Activated CD8-positive, alpha-beta memory T cell treated with anti-CD3 and anti-CD28 coated beads for 1 hour (primary cell): Measurements from ENCODE around the gene MARVELD1.
"Not testable (repeated sequence)": the region's sequence is repeated elsewhere in the genome, so short reads cannot be mapped to it uniquely, and the experiment has no call there.

Source experiments
- DNase-seq, 2 donors: peaks; one replicate each; pipeline ENCODE4 v3.0.0-alpha.2; 2020; ENCODE audit warnings: low read depth in 1 of 2; ENCODE audit errors: extremely low read depth in 1 of 2

The MARVELD1 gene

GRCh38 chr10:97689559-97690020 lies 23.9 kb upstream of the MARVELD1 start:
- no peak for DNase-seq

- DNase-seq = no peak
These were observed 23.4 kb upstream of the MARVELD1 start for GRCh38 chr10:97690133-97690532.

DNA sequence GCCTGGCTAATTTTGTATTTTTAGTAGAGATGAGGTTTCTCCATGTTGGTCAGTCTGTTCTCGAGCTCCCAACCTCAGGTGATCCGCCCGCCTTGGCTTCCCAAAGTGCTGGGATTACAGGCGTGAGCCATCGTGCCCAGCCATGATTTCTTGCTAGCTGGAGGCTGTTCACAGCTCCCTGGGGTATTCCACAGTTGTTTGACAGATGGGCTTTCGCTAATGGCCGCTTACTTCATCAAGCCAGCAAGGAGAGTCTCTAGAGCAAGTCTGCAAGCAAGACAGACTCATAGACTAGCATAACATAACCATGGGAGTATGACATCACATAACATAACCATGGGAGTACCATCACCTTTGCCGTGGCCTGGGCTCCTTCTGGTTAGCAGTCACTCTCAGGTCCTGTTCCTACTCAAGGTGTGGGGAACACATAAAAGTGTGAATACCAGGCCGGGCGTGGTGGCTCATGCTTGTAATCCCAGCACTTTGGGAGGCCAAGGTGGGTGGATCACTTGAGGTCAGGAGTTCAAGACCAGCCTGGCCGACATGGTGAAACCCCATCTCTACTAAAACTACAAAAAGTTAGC lies 15.4 kb upstream of the MARVELD1 start:
- DNase-seq = not testable (repeated sequence)

DNA sequence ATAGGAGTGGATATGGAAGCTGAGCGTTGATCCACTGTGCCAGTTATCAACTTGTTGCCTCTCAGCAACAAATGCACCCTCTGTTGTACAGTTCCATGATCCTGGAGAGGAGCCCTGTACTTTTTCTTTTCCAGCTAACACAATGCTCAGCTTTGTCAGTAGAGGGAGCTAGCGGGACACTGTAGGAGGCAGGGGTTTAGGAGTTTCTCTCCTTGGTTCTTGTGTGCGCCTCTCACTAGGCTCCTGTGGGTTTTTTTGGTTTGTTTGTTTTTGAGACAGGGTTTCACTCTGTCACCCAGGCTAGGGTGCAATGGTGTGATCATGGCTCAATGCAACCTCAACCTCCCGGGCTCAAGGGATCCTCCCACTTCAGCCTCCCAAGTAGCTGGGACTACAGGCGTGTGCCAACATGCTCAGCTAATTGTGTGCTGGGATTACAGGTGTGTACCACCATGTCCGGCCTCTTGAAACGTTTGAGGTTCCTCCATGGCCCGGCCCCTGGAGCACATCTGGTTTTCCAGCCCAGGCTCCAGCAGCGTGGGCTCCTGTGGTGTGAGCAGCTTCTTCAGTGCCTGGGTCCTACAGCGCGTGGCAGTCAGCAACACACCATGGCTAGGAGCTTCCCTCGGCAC lies 12.0 kb upstream of the MARVELD1 start:
- no peak for DNase-seq

- no peak for DNase-seq
These were observed 10.0 kb upstream of the MARVELD1 start for GRCh38 chr10:97703398-97704067.

DNA sequence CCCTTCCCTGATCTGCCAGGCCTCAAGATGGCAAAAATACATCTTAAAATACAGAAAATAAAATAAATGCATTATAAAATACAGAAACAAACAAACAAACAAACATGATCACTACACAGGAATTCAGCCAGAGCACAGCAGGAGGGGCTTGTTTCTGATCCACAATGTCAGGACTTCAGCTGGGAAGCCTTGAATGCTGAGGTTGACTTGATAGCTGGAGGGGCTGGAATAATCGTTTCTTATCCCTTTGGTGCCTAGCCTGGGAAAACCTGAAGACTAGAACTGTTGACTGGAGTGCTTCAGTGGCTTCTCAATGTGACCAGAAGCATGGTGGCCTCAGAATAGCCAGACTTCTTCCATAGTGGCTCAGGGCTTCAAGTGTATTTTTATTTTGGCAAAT lies 9.2 kb upstream of the MARVELD1 start:
- no peak for DNase-seq

GRCh38 chr10:97705006-97705670 lies 8.4 kb upstream of the MARVELD1 start:
- DNase-seq = no peak

- no peak for DNase-seq
These were observed 6.2 kb upstream of the MARVELD1 start for GRCh38 chr10:97707134-97707861.

DNA sequence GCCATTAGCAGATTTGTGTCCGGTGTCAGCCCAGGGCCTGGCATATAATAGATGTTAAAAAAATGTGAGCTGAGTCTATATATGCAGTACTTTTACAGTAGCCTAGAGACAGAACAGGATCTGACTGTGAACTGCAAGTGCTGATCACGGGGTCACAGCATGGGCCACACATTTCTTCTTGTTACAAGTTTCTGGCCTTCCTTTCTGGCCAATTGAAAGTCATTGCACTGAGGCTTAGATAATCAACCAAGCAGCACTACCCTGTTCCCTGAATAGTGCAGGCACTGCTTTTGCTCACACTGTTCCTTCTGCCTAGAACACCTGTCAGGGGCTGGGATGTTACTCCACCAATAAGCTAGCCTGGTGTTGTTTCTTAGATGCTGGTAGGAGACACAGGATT lies 5.4 kb upstream of the MARVELD1 start:
- no peak for DNase-seq

DNA sequence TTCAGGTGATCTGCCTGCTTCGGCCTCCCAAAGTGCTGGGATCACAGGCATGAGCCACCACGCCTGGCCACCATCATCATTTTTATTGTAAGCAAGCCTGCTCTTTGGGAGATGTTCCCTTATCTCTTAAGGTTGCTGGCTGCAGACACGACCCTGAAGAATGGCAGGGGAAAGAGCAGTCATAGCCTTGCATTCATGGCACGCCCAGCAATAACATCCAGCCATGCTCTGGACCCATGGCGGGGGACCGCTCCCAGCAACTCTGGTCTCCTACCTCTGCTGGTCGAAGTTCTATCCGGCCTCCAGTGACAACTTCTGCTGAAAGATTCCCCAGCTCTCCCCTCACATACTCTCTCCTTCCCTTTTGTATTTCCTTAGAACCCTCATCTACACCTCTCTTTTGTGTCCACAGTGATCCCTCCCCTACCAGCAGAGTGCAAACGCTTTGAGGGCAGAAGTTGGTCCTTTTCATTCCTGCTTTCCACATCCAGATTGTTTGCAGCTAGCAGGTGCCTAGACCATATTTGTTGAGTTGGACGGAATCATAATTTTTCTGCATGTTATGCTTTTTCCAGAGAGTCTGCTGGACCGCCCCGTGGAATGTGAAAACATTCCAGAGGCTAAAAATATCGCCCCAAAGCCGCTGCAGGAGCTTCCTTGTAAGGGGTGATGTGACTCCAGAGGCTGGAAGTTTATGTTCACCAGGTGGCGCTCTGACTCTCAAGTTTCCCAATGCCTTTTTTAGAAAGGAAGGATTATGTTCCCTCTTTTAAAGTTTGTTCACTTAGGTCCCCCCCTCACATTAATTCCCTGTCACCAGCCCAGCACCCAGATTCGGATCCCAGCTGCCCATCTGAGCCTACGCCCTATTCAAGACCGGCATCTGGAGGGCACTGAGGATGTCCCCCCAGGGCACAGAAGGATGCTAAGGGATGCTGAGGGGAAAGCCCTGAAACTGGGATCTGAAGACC lies 4.3 kb upstream of the MARVELD1 start:
- no peak for DNase-seq

DNA sequence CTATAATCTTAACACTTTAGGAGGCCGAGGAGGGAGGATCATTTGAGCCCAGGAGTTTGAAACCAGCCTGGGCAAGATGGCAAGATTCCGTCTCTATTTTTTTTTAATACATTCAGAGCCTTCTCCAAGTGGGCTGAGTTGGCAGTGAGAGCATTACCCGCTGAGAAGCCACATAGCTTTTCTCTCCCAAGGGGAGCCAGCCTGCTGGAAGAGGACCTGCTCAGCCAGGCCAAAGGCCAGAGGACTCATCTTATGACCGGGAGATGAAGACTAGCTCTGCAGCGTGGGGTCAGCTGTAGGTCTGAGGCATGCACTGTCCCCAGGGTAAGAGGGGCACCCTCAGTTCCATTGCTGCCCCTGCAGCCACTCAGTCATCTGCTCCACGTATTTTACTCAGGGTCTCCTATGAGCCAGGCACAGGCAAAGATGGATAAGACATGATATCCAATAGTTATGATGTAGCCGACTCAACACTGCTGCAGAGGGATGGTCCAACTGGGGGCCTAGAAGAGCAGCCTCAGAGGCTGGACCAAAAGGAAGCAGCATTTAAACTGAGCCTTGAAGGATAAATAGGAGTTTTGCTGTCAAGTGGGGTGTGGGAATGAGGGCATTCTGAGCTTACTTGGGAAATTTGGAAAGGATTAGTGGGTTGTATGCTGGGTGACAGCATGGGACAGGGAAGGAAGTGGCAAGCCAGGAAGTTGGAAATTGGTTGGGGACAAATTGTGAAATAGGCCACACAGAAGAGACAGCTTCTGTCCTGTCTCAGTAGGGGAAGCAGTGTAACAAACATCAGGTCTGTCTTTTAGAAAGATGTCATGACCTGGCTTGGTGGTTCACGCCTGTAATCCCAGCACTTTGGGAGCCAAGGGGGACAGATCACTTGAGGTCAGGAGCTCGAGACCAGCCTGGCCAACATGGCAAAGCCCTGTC lies 1.6 kb upstream of the MARVELD1 start:
- no peak for DNase-seq

DNA sequence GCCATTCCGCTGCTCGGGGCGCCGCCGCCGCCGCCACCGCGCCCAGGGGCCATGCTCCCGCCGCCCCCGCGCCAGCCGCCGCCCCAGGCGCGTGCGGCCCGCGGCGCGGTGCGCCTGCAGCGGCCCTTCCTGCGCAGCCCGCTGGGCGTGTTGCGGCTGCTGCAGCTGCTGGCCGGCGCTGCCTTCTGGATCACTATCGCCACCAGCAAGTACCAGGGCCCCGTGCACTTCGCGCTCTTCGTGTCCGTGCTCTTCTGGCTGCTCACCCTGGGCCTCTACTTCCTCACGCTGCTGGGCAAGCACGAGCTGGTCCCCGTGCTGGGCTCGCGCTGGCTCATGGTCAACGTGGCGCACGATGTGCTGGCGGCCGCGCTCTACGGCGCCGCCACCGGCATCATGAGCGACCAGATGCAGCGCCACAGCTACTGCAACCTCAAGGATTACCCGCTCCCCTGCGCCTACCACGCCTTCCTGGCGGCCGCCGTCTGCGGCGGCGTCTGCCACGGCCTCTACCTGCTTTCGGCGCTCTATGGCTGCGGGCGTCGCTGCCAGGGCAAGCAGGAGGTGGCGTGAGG lies 383 bp downstream of the MARVELD1 start:
- no peak for DNase-seq

DNA sequence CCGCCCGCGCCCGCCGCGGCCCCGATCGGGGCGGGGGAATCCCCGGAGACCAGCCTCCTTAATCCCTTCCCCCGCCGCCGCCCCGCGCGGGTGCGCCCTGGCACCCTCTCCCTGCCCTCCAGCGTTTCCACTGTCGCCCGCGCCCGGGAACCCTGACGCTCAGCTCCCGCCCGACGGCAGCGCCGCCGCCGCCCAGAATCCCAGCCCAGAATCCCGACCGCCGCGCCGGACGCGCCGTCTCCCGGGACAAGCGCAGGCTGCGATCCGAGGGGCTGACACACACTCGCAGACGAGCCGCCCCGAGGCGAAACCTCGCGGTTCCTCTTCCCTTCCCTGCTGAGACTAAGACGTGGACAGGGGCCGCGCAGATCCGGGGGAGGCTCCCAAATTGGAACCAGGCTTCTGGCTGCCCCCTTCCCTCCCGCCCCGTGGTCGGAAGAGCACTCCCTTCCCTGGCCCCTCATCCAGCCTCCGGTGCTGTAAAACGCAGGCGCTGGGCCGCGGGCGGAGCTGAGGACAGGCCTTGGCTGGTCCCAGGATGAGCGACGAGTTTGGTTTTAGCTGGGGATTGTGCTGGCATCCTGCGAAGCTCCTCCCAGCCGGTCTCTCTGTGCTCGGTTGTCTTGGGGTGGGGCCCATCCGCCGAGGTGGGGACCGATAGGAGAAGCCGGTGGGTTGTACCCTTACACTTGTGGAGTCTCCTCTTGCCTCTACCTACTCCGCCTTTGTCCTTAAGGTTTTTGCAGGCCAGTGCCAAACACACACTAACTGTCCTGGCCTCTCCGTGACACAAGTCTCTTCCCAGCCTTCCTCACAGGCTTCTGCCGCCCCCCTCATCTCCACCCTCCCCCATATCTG lies 1.1 kb downstream of the MARVELD1 start:
- DNase-seq = no peak

GRCh38 chr10:97715259-97715874 lies 1.8 kb downstream of the MARVELD1 start:
- DNase-seq = no peak

- DNase-seq = no peak
These were observed 4.1 kb downstream of the MARVELD1 start for GRCh38 chr10:97717627-97718026.

GRCh38 chr10:97718178-97718577 lies 4.6 kb downstream of the MARVELD1 start:
- no peak for DNase-seq

DNA sequence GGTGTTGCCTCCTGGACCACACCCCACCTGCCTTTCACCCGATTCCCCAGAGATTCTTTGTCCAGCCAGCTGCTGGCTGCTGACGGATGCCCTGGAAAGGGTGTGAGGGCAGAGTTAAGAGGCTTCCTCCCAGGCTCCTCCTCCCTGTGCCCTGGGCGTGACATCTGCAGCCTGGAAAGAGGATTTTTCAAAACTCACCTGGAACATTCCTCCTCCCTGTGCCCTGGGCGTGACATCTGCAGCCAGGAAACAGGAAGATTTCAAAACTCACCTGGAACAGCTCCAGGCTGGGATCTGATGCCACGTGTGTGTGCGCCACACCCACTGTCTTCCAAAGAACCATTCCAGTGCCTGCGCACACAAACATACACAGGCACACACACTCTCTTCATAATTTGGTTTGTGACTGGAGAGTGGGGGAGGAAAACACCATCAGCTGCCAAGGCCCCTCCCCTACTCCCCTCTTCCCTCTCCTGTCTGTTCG lies 5.2 kb downstream of the MARVELD1 start:
- no peak for DNase-seq
